ENCODE data around the gene CIPC.

Gene CIPC

DNA sequence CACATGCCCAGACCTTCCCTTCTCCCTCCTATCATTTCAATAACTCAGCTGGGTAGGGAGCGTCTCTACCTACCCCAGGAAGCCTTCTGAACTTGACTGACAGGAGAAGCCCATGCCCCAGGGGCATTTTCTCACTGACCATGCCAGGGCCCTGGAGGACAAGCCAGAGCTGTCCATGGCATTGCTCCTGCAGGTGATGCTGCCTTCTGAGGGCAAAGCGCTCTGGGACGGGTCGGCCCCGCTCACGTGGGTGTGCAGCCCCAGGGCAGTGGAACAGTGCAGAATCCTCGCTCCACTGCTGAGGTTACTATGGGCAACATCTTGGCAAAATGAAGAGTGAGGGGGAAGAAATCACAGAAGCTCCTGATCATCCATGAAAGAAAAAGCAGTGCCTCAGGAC, 28.5 kb upstream of the CIPC start:
- DNase-seq (ENCODE audit: low read depth, low spot score) = no peak

DNA sequence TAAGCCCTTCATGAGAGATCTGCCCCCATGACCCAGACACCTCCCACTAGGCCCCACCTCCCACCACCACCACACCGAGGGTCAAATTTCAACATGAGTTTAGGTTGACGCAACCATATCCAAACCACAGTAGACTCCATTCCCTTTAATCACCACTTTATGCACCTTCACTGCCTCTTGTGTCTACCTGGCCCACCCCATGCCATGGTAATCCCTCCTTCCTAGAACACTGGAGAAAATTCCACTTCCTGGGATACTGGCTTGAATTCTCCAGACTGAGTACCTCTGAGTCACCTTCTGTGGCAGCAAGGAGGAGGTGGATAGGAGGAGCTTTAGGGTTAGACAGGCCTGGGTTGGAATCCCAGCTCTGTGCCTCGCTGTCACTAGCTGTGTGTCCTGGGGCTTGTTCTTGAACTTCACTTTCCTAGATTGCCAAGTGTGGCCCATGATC, 26.1 kb upstream of the CIPC start:
- DNase-seq (ENCODE audit: low read depth, low spot score) = no peak

DNA sequence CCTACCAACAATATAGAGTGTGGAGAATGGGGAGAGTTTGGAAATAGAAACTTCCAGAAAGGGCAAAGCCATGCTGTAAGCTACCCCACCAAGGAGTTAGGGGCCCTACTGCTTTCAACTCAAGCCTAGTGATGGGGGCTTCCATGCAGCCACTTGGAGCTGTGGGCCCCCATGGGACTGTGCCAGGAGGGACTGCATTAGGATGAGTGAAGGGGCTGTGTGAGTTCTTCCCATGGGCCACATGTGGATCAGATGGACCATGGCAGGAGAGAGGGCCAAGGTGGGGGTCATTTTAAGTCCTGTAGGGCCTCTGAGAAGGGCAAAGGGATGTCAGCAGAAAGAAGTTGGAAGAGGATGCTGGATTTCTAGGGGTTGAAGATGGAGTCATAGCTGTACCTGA, 23.1 kb upstream of the CIPC start:
- DNase-seq (ENCODE audit: low read depth, low spot score) = no peak

DNA sequence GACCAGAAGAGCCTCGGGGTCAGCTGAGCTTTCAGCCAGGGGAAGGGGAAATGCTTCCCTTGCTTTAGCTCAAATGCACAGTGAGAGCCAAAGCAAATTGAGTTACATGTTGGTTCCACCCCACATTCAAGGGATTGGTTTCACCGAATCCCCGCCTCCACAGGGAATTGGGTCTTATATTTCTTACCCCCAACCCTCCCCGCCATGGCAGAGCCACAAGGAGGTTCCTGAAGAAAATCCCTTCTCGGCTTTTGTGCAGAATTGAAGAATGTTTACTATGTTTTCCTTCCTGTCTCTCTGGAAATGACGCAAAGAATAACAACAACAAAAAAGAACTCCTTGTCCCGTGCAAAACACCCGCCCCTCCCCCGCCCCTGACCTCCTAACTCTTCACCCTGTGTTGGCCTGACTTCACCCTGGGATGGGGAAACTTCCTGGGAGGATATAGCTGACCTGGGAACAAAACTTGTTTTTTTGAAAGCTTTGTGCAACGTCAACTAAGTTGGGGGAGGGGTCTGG, 21.9 kb upstream of the CIPC start:
- DNase-seq (ENCODE audit: low read depth, low spot score) = peak; percentile 60

DNA sequence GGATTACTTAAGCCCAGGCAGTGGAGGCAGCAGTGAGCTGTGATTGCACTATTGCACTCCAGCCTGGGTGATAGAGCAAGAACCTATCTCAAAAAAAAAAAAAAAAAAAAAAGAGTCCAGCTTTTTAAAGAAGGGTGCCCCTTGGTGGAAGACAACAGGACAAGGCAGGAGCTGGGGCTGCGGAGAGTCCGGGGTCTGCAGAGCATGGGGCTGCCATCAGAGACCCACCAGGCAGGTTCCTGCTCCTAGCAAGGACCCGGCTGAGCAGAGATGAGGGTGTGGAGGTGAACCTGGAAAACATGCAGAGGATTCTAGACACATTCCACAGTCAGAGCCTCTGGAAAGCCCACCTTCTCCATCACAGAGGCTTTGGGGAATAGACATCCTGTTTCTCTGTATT, 21.0 kb upstream of the CIPC start:
- no peak for DNase-seq (ENCODE audit: low read depth, low spot score)

DNA sequence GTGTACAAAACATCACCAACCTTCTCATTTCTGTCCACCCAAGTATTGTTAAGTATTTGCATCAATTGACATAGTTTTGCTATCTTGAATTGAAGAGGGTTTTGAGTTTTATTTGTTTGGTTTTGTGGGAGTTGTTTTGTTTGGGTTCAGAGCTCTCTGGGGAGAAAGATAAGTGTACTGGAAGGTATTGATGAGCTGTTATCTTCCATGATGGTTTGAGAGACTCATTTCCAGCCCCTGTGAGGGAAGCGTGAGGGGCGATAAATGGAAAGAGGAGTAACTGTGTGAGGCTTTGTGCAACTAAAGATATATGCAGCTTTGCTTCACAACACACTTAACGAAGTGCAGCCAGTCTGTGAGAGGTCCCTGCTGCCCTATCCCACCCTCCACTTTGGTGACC, 15.7 kb upstream of the CIPC start:
- DNase-seq (ENCODE audit: low read depth, low spot score) = no peak

DNA sequence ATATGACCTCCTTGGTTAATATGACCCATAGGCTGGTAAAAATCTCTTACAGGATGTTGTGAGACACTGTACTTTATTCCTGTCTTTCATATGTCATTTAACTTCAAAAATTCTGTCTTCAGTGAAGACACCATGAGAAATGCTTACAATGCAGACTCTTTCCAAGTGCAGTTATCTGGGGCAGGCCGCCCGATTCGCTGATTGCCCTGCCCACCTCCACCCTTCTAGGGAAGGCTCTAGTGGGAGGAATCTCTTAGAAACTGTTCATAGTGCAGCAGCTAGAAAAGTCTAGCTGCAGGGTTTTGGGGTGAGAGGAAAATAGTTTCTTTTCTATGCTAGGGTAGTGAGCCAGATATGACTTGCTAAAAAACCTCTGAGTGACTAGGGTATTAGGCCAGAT, 15.0 kb upstream of the CIPC start:
- no peak for DNase-seq (ENCODE audit: low read depth, low spot score)

DNA sequence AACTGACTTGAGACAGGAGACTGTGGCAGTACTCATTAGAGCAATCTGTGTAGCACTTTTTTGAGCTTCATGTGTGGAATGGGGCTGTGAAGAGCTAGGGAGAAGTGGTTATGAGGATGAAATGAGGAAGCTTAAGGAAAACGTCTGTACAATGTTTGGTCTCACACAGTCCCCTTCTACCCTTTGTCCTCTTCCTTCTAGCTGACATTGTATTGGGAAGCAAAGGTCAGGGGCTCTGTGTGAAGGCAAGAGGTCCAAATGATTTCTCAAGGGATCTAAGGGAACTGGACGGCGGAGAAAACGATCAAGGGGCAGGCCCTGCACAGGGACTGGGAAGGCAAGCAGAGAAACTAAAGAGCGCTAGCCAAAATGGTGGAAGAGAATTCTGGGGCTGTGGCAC, 13.1 kb upstream of the CIPC start:
- DNase-seq (ENCODE audit: low read depth, low spot score) = no peak

DNA sequence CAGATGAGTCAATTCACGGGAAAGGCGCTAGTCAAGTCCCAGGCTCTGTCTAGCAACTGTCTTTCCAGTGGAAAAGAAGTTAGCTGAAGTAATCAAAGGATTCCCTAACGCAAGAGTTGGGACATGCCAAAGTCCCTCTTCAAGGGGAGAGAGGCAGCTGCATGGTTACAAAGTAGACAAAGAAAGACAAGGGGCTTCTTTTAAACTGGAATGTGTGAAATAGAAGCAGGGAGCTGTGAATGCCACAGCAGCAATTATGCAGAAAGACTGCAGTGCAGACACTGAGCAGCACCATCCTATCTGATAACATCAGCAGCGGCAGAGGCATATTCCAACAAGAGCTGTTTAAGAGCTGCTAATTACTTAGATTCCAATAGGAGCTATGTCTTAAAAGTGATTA, 12.5 kb upstream of the CIPC start:
- DNase-seq (ENCODE audit: low read depth, low spot score) = peak; percentile 77

DNA sequence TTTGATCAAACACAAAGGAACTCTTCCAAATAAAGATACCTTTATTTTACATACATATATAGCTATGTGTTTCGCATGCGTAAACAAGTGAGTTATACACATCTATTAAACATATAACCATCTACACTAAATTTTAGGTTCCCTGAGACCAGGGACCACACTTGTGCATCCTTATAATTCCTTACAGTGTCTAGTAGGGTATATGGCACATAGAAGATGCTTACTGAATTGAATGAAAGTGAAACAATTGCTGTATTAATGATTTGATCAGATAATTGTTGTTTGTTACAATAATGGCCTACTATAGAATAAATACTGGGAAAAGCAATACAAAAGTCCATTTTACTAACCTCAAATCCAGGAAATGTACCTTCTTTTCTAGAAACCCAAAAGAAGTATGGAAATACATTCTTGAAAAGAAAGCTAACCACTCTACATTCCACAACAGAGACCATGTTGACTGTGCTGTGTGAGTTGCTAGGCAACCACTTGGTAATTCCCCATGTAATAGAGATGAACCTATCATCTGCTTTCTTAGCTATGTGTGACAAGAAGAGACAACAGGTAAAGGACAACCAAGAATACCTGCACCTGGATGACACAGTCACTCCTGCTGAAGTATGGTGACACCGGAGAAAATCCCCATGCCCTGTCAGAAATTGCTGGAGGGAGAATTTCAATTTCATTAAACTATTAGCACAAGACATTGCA, 11.9 kb upstream of the CIPC start:
- no peak for DNase-seq (ENCODE audit: low read depth, low spot score)

DNA sequence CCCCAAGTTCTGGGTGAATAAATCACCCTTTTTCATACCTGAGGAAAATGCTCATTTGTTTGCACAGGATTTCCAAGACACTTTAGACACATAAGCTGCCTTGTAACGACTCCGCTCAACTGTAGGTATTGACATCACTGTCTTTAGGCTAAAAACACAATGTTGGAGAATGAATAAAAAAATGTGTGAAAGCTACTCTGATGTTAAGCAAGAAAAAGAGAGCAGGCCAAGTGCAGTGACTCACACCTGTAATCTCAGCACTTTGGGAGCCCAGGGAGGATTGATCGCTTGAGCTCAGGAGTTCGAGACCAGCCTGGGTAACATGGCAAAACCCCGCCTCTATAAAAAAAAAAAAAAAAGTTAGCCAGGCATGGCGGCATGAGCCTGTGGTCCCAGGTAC, 11.1 kb upstream of the CIPC start:
- DNase-seq (ENCODE audit: low read depth, low spot score) = no peak

DNA sequence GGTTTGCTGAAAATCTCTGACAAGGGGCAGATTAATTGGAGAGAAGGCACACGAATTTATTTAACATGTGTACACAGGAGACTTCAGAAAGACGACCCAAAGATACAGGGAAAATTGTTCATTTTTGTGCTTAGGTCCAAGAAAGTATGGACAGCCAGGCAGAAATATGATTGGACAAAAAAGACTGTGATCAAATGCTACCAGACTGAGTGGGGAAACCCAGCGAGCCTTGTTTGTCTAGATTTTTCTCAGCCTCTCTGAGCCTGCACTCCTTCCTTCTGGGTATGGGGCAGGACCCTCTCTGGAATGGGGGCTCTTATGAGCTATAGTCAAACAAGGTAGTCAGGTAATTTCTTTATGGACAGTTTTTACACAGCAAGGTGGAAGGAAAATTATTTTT, 10.4 kb upstream of the CIPC start:
- DNase-seq (ENCODE audit: low read depth, low spot score) = no peak

DNA sequence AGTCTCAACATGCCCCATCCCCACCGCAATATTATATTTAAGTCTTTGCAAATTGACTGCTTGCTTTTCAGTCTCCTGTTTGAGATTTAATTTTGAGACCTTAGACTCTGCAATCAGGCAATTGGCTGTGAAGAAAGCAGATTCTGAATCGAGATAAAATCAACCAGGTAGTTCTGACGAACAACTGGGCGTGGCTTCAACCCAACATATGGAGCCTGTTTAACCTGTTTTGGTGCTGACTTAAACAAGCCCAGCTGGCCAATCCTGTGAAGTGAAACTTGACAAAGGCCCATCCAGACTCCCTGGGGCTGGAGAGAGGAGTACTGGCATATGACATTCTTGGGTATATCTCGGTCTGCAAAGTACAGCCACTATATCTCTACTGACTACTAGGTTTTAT, 9.8 kb upstream of the CIPC start:
- DNase-seq (ENCODE audit: low read depth, low spot score) = peak; percentile 95

DNA sequence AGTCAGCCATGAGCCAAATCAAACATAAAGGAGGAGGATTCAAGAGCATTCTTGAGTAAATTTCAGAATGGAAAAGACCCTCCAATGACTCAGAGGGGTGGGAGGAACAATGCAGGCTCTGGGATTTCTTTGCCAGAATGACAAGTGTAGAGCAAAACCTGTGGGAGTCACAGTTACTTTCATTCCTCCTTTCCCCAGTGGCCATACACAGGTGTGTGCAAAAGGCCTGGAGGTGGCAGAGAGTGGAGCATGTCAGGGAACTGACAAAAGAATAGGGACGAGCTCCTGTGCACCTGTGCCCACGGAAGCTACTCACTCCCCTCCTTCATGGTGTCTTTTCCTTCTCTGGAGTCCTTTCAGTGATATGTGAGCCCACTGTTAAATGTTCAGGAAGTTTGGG, 9.4 kb upstream of the CIPC start:
- DNase-seq (ENCODE audit: low read depth, low spot score) = no peak

DNA sequence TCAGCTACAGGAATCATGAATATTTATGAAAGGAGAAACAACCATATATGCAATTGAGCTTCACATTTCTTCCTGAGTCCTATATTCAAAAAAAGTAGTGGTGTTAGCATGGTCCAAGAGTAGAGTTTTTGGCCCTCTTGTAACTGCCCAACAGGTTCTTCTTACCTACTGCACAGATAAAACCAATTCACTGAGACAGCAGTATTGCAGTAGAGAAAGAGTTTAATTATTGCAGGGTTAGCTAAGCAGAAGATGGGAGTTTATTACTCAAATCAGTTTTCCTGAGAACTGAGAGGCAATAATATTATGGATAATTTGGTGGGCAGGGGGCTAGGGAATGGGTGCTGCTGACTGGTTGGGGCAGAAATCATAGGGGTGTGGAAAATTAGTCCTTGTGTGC, 6.5 kb upstream of the CIPC start:
- no peak for DNase-seq (ENCODE audit: low read depth, low spot score)

DNA sequence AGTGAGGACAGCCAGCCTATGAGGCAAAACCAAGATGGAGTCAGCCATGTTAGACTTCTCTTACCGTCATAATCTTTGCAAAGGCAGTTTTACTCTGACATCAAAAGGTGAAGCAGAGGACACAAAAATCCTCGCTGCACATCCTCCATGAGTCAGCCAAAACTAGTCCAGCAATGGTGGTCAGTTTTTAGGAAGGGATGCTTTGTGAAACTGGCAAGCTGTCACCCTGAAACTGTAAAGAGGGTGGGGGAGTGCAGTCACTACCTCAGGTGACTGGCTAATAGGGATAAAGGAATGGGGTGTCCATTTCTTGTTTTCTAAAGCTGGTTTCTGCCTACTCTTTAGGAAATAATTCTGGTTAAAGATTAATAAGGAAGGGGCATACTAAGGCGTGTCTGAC, 5.4 kb upstream of the CIPC start:
- no peak for DNase-seq (ENCODE audit: low read depth, low spot score)

DNA sequence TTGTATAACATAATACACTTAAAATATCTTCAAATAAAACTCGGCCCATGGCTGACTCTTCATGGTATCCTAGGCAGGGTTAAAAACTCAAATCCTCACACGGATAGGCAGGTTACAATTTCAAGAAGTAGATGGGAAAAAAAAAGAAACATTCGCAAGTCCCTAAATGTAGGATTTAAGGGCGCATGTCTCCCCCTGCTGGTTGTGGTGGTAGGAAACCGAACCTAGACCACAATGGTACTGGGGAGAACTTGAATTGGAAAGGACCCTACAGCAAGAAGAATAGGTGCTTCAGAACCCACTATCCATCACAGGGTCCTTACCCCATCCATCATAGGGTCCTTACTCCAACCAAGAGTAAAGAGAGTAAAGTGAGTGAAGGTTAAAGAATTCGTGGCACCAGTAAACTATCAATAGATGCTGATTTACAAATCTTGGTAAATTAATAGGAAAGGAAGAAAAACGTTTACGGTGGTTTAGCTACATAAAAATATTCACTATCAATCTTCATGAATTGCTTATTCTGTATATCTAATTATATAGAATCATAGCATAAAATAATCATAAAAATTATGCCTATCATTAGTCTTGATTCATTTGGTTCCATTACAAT, 3.3 kb upstream of the CIPC start:
- DNase-seq (ENCODE audit: low read depth, low spot score) = peak; percentile 76

DNA sequence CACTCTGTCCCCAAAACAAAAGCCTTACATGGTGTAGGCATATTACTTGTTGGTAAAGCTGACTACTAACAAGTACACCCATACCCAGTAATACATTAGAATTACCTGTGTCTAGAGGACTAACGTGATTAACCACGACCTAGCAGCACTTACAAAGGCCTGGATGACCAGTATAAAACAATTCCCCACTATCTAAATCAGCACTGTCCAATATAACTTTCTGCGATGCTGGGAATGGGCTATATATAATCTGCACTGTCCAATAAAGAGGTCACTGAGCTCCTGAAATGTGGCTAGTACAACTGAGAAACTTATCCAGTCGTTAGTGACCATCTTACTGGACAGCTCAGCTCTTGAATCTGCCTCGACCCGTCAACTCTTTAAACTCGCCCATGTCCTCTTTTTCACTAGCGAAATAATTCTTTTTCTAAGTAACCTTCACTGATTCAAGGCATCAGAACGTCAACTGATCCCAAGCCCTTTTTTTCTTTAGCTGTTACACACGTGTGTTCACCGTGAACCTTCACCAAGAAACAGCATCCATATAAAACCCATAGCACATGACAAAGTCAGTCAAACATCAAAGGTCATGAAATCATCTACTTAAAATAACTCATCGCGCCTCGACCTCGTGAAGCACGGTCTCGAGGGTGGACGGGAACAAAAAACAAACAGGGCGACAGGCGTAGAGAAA, 905 bp upstream of the CIPC start:
- no peak for DNase-seq (ENCODE audit: low read depth, low spot score)

DNA sequence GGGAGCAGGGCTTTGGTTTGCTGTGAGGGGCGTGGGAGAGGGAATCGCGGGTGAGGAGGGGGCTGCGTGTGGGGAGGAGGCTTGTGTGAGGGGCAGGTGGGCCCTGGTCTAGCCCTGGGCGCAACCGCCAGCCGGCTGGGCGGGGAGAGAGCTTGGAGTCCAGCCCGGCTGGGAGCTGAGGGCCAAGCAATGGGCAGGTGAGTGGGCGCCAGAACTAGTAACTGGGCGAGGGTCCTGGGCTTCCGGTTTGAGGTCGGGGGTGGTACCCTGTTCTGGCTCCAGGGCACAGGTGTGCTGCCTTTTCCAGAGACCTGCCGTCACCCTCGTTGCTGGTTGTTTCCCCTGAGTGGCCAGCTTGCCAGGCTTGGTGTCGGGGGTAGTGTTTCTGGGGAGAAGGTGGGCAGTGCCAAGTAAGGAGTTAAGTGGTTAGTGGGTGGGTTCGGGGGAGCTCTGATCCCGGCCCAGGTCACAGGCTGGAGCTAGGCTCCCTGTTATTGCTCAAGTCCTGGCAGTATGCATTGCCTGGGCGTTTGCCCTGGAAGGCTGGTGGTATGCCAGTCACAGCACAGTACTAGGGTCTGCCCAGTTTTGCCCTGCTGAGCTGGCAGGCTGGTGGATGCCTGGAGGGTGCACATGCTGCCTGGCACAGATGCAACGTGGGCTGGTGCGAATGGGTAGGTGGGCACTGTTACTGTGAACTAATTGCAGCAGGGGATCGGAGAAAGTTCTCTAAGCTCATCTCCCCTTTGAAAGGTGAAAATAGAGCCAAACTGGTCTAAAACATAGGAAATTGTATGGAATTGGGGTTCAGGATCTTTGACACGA, 683 bp downstream of the CIPC start:
- no peak for DNase-seq (ENCODE audit: low read depth, low spot score)

DNA sequence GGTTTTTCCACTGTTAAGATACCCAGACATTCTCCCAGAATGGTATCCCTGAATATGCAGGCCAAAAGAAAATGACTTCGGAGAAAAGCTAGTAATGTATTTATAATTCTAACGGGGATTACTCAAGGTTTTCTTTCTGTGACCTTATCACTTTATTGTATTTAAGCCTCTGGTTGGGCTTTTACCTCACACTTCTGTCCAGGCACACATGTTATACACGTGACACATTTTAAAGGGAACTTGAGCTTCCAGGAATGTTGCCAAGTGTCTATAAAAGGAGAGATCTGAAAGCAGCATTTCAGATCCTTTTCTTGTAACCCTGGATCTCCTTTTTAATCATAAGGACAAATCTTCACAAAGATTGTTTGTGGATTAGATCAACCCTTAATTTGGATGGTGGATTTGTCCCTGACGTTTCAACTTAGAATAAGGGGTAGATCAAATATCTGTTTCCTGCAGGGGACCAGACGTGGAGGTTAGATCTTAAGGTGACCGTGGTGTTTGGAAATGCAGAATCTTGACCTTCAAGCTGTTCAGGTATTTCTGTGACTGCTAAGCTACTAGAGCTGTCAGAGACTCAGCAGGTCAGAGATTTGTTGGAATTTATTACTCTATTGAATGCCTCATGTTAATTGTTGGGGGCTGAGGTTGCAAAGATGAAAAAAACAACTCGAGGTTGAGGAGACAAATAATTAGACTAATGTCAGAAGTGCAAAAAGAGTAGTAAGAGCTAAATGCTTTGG, 1.5 kb downstream of the CIPC start:
- DNase-seq (ENCODE audit: low read depth, low spot score) = no peak

DNA sequence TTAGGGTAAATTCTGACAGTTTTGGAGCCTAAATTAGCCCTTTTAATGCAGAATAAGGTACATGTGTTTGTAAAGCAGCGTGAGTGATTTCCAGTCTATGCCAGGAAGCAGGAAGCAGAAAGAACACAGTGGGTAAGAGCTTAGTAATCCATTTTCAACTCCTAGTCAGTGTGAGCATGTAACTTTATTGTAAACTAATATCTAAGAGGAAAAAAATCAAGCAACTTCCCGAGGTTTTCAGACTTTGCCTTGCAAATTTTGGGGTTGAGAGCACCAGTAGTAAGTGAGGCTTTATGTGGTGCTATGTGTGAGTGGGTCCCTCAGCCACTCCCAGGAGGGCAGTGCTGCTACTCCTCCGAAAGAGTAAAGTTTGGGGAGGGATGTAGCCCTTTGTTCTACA, 2.9 kb downstream of the CIPC start:
- DNase-seq (ENCODE audit: low read depth, low spot score) = no peak
